SW480 (cell line): ENCODE results near the gene BHLHA9.

Experiments used
- DNase-seq: peaks from one replicate; pipeline ENCODE4 v3.0.0-alpha.2; 2016; ENCODE audit warnings: low spot score

BHLHA9 gene

GRCh38 chr17:1255041-1255440, 15.2 kb upstream of the BHLHA9 start:
- DNase-seq, result no peak

GRCh38 chr17:1256699-1257098, 13.5 kb upstream of the BHLHA9 start:
- DNase-seq, result no peak

GRCh38 chr17:1260086-1260769, 10.0 kb upstream of the BHLHA9 start:
- no peak for DNase-seq

- DNase-seq, result no peak
Measured at GRCh38 chr17:1260770-1261161, 9.5 kb upstream of the BHLHA9 start.

- DNase-seq, result peak; percentile 43
Measured at GRCh38 chr17:1264196-1264595, 6.0 kb upstream of the BHLHA9 start.

- peak; percentile 63 for DNase-seq
Measured at GRCh38 chr17:1267471-1267943, 2.7 kb upstream of the BHLHA9 start.

- DNase-seq, result no peak
Measured at GRCh38 chr17:1271030-1271423, 783 bp downstream of the BHLHA9 start.

- no peak for DNase-seq
Measured at GRCh38 chr17:1271441-1271840, 1.2 kb downstream of the BHLHA9 start.

- DNase-seq, result no peak
Measured at GRCh38 chr17:1272701-1273100, 2.5 kb downstream of the BHLHA9 start.

GRCh38 chr17:1273492-1274244, 3.4 kb downstream of the BHLHA9 start:
- DNase-seq, result no peak

GRCh38 chr17:1274245-1274608, 4.0 kb downstream of the BHLHA9 start:
- DNase-seq, result no peak

- no peak for DNase-seq
Measured at GRCh38 chr17:1275205-1275961, 5.1 kb downstream of the BHLHA9 start.

- DNase-seq, result no peak
Measured at GRCh38 chr17:1275962-1276736, 5.9 kb downstream of the BHLHA9 start.

- DNase-seq, result no peak
Measured at GRCh38 chr17:1280652-1281051, 10.4 kb downstream of the BHLHA9 start.

GRCh38 chr17:1286379-1287106, 16.3 kb downstream of the BHLHA9 start:
- no peak for DNase-seq

GRCh38 chr17:1289695-1290094, 19.5 kb downstream of the BHLHA9 start:
- no peak for DNase-seq

GRCh38 chr17:1290676-1291075, 20.4 kb downstream of the BHLHA9 start:
- no peak for DNase-seq

- DNase-seq, result no peak
Measured at GRCh38 chr17:1294157-1294717, 24.0 kb downstream of the BHLHA9 start.

GRCh38 chr17:1298606-1299005, 28.4 kb downstream of the BHLHA9 start:
- DNase-seq, result no peak

GRCh38 chr17:1299552-1300370, 29.5 kb downstream of the BHLHA9 start:
- no peak for DNase-seq
